ENCODE data around the gene UHRF1. TPM values are rescaled to one million over a fixed set of nuclear protein-coding genes. Genes with fewer than 3 reads are reported as not detected.

Gene UHRF1
- total RNA-seq, 4 donors from 2014 or later: 3.4 to 21.7 (median 11.5) TPM

- Histone ChIP-seq H3K27ac (peak overlapping the region; percentile 62 to 81 (median 76)), H3K36me3 (no peaks in the 10 kb centered on the region), H3K27me3 (peaks cover 0 to 13% (median 3%) of the 10 kb centered on the region in 4 donors), H3K9me3 (no peaks in the 10 kb centered on the region), H3K4me3 (peak overlapping the region; percentile 61 to 87 (median 70)), H3K4me1 (peaks cover 30 to 60% (median 32%) of the 10 kb centered on the region in 3 donors)
- 0 to 2% methylated on average over 5 to 10 of the region's 85 CpGs for WGBS, 2 donors
- peak; percentile 66 for DNase-seq
- intact Hi-C loops (cut with DNase I): loop anchor here (5.0 kb wide), 1 partner anchor 33 kb away; no protein-coding TSS in a partner anchor
- no peak for TF ChIP-seq CTCF (IDR thresholded peaks at IDR 0.05)
- TF ChIP-seq POLR2A (IDR thresholded peaks at IDR 0.05): no peak
These were observed 744 bp downstream of the UHRF1 start for GRCh38 chr19:4909897-4910593.

- peak overlapping the region; percentile 61 to 87 (median 70) for H3K4me3 ChIP-seq
- H3K36me3 ChIP-seq: no peaks in the 10 kb centered on the region
- intact Hi-C loops (cut with DNase I): loop anchor here (5.0 kb wide), 1 partner anchor 33 kb away; no protein-coding TSS in a partner anchor
- H3K4me1 ChIP-seq: peaks cover 32 to 67% (median 34%) of the 10 kb centered on the region in 3 donors
- no peak for DNase-seq
- no peak for TF ChIP-seq CTCF (IDR thresholded peaks at IDR 0.05)
- 20 to 31% methylated on average over 8 to 17 of the region's 23 CpGs for WGBS, 2 donors
- no peaks in the 10 kb centered on the region for H3K9me3 ChIP-seq
- H3K27ac ChIP-seq: peak overlapping the region; percentile 23 to 81 (median 76)
- peaks cover 0 to 13% (median 3%) of the 10 kb centered on the region in 4 donors for H3K27me3 ChIP-seq
These were observed 1.4 kb downstream of the UHRF1 start for GRCh38 chr19:4910594-4911281.

GRCh38 chr19:4911314-4911713 is 2.0 kb downstream of the UHRF1 start:
- Histone ChIP-seq H3K4me1 (peaks cover 32 to 73% (median 36%) of the 10 kb centered on the region in 3 donors), H3K27ac (peak overlapping the region; percentile 69 to 81 (median 76)), H3K27me3 (peaks cover 0 to 13% (median 3%) of the 10 kb centered on the region in 4 donors), H3K9me3 (no peaks in the 10 kb centered on the region), H3K4me3 (peak overlapping the region; percentile 4 to 87 (median 68)), H3K36me3 (no peaks in the 10 kb centered on the region)
- intact Hi-C loops (cut with DNase I): loop anchor here (5.0 kb wide), 1 partner anchor 34 kb away; no protein-coding TSS in a partner anchor
- WGBS, 2 donors: 31 to 42% methylated on average over 14 to 15 of the region's 15 CpGs
- TF ChIP-seq POLR2A (IDR thresholded peaks at IDR 0.05) (no peak), CTCF (IDR thresholded peaks at IDR 0.05) (no peak)
- no peak for DNase-seq

DNA sequence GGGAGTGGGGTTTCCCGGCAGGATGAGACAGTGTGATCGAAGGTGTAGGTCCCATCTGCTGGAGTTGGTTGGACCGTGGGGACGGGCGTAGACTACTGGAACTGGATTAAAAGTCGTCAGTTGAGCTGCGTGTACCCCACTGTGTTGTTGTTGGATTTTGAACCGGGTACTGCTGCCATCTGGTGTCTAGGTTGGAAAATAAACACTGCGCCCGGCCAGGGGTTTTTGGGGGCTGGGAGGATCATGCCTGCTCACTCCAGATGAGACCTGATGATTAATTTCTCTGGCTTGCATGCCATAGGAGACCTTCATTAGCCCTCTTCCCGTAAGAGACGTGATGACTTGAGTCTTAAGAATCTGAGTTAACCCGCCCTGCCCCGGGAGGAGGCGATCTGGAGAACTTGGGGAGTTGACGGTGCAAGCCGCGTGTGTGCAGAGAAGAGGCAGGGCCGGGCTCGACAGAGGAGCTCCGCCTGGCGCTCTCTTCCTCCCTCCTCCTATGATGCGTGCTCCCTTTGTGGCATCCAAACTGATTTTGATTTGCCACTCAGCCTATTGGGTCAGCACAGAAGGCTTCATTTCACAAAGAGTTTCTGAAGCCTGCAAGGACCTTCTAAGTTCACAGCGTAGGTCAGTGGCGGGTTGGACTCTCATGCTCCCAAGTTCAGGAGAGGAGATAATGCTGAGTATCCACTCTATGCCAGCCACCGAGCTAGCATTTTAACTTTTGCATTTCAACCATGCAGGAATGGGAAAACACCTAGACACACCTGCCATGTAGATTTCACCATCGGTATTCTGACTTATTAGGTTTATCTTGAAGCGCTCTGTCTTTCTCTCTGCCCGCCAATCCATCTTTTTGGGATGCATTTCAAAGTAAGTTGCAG is 2.7 kb downstream of the UHRF1 start:
- no peaks in the 10 kb centered on the region for H3K36me3 ChIP-seq
- H3K9me3 ChIP-seq: no peaks in the 10 kb centered on the region
- no peak for DNase-seq
- intact Hi-C loops (cut with DNase I): loop anchor here (5.0 kb wide), 1 partner anchor 35 kb away; no protein-coding TSS in a partner anchor
- H3K4me3 ChIP-seq: peak overlapping the region; percentile 4 to 87 (median 68)
- TF ChIP-seq CTCF (IDR thresholded peaks at IDR 0.05) (peak; percentile 64 to 83 (median 72)), POLR2A (IDR thresholded peaks at IDR 0.05) (peak in 1 of 4 donors; percentile 16)
- H3K4me1 ChIP-seq: peaks cover 32 to 77% (median 36%) of the 10 kb centered on the region in 3 donors
- WGBS, 2 donors: 19 to 44% methylated on average over 9 to 21 of the region's 29 CpGs
- peaks cover 0 to 13% (median 3%) of the 10 kb centered on the region in 4 donors for H3K27me3 ChIP-seq
- peak overlapping the region; percentile 69 to 81 (median 76) for H3K27ac ChIP-seq

All from esophagus squamous epithelium (tissue), 5 donors.